Activated T-cell treated with anti-CD3 and anti-CD28 coated beads for 24 hours (primary cell): ENCODE results near the gene SMIM35.
"Not testable (repeated sequence)": the region's sequence is repeated elsewhere in the genome, so short reads cannot be mapped to it uniquely, and the experiment has no call there.

Experiments
- DNase-seq: peaks from one replicate; pipeline ENCODE4 v3.0.0-alpha.2; 2020; ENCODE audit warnings: low read depth

The SMIM35 gene

DNA sequence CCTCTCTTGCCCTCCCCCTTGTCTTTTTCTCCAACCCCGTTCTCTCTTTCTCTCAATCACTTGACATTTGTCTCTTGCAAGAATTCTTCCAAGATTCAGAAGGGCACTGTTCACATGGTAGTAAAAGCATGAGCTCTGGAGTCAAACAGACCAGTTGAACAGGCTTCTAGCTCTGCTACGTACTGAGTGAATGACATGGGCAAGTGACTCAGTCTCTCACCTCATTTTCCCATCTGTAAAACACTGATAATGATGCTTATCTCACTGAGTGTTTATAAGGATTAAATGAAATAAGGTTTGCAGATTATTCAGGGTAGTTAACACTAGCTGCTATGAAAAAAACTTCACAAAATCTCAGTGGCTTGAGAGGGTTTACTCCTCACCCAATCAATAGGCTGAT is 106.5 kb downstream of the SMIM35 start:
- DNase-seq, result no peak

GRCh38 chr11:117979481-117980211 is 107.1 kb downstream of the SMIM35 start:
- DNase-seq, result no peak

- no peak for DNase-seq
Measured at GRCh38 chr11:117978991-117979390, 107.8 kb downstream of the SMIM35 start.

DNA sequence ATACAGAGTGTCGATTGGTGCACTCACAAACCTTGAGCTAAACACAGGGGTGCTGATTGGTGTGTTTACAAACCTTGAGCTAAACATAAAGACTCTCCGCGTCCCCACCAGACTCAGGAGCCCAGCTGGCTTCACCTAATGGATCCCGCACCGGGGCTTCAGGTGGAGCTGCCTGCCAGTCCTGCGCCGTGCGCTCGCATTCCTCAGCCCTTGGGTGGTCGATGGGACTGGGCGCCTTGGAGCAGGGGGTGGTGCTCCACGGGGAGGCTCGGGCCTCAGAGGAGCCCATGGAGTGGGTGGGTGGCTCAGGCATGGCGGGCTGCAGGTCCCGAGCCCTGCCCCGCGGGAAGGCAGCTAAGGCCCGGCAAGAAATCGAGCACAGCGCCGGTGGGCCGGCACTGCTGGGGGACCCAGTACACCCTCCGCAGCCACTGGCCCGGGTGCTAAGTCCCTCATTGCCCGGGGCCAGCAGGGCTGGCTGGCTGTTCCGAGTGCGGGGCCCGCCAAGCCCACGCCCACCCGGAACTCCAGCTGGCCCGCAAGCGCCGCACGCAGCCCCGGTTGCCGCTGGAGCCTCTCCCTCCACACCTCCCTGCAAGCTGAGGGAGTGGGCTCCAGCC is 108.4 kb downstream of the SMIM35 start:
- DNase-seq, result not testable (repeated sequence)

GRCh38 chr11:117977612-117978264 is 109.0 kb downstream of the SMIM35 start:
- not testable (repeated sequence) for DNase-seq

GRCh38 chr11:117977029-117977428 is 109.7 kb downstream of the SMIM35 start:
- DNase-seq, result no peak

DNA sequence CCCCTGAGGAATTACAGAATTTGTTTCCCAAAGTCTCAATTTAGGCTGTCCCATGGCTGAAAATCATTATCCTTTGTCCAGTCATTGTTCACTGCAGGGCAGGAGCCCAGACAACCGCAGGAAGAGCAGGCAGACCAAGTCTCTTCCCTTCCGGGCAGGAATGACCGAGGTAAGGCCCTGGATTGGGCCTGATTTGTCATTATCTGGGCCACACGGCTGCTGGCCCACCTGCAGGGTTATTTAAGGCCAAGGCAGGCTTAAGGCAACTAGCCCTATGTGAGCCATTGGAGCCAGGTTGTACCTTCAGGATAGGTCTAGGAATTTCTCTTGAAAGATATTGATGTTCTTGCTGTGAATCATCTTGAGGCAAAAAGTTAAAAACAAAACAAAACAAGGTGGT is 110.3 kb downstream of the SMIM35 start:
- DNase-seq, result no peak

- DNase-seq, result no peak
Measured at GRCh38 chr11:117973503-117973860, 113.3 kb downstream of the SMIM35 start.

- DNase-seq, result no peak
Measured at GRCh38 chr11:117972629-117973502, 113.9 kb downstream of the SMIM35 start.

GRCh38 chr11:117972044-117972443 is 114.7 kb downstream of the SMIM35 start:
- no peak for DNase-seq

DNA sequence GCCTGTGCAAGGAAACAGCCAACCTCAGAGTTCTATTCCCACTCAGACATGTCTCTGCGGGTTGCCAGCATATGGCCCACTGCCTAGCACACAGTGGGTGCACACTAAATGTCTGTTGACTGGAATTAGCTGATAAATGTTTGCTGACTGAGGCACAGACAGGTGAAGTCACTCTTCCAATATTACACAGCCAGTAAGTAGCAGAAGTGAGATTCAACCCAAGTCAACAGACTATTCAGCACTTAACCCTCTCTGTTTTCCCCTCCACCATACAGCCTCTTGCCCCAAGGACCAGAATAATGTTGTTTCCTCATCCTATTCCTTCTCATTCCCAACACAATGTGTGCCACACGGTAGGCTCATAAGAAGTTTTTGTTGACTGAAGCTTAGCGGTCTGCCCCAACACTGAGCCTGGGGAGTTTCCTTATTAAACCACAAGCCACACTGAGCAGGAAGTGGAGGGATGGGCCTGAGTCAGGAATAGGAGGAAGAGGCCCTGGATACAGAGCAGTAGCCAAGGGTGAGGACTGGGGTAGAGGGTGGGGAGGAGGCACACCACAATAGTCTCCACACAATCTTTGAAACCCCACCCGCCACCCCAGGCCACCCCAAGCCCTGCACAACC is 116.3 kb downstream of the SMIM35 start:
- DNase-seq, result no peak

- no peak for DNase-seq
Measured at GRCh38 chr11:117969160-117969991, 117.4 kb downstream of the SMIM35 start.

DNA sequence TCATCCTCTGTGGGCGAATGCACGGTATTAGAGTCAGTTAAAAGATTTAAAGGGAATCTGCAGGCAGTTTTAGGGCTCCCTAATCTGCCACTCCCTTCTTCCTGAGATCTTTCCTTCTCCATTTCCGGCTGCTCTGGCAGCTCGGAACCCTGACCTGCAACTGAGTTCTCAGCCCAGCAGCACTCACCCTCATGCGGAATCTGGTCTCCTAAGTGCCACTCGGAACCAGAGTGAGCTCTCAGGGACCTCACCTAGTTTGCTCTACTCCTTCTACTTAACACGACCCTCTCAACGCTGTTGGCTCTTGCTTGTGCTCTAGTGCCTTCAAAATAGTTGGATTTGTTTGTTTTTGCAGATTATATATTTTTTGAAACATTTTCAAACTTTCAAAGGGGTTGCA is 119.9 kb downstream of the SMIM35 start:
- DNase-seq, result no peak

DNA sequence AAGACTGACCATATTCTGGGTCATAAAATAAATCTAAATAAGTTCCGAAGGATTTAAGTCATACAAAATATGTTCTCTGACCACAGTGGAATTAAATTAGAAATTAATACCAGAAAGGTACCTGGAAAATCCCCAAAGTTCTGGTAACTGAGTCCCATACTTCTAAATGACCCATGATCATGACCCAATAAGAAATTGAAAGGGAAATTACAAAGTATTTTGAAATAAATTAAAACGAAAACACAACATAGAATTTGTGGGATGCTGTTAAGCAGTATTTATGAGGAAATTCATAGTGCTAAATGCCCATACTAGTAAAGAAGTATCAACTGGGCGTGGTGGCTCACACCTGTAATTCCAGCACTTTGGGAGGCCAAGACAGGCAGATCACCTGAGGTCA is 123.9 kb downstream of the SMIM35 start:
- no peak for DNase-seq

- DNase-seq, result no peak
Measured at GRCh38 chr11:117961896-117962295, 124.9 kb downstream of the SMIM35 start.

DNA sequence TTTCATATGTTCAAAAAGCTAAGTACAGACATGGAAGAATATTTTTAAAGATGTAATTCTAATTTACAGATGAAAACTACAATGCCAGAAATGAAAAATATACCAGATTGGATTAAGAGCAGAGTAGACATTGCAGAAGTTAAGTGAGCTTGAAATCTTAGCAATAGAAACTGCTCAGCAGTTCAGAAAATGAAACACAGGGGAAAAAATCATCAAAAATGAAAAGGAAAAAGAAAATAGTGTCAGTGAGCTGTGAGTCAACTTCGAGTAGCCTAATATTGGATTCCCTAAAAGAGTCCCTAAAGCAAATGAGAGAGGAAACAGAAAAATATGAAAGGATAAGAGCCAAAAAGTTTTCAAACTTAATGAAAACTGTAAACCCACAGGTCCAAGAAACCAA is 126.4 kb downstream of the SMIM35 start:
- no peak for DNase-seq

GRCh38 chr11:117959438-117960149 is 127.2 kb downstream of the SMIM35 start:
- DNase-seq, result no peak

- DNase-seq, result no peak
Measured at GRCh38 chr11:117958949-117959348, 127.8 kb downstream of the SMIM35 start.
